ENCODE data around the gene MUS81. TPM values are rescaled to one million over a fixed set of nuclear protein-coding genes. Genes with fewer than 3 reads are reported as not detected.
A peak's percentile ranks its signal among the peaks of the same experiment; 100 is the strongest.

Gene MUS81
- total and polyA plus RNA-seq, 2 of the 13 experiments (the other 11 are each of a cell fraction or from before 2014, with no cell fraction given): 25.6 to 30.2 TPM

DNA sequence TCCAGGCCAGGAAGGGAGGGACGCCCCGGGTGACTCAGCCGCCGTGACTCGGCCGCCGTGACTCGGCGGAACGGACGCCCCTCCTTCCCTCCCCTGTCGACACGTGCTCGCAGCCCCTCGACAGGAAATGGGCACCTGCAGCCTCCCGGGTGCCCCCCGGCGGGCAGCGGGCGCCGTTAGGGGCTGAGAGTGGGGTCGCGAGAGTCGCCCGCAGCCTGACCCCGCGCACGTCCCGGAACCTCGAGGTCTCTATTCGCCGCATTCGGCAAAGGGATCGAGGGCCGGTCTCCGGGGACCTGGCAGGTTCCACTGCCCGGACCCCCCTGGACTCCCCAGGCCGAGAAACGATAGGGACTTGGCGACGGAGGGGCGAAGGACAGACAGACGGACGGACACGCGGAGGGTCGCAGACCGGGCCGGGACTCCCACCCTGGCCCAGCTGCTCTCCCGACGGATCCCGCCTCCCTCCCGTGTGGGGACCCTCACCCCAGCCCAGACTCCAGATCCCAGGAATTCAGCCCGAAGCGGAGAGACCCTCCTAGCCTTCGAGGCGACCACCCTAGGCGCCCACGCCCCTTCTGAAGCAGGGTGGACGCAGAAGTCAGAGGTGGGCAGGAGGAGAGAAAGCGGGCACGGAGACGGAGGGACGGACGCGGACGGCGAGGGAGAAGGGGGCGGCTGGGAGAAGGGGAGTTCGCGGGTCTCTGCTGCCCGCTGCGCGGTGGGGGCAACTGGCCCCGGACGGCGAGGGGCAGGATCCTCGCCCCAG, 39.3 kb downstream of the MUS81 start (continued):
- TF ChIP-seq, protein P1, sequence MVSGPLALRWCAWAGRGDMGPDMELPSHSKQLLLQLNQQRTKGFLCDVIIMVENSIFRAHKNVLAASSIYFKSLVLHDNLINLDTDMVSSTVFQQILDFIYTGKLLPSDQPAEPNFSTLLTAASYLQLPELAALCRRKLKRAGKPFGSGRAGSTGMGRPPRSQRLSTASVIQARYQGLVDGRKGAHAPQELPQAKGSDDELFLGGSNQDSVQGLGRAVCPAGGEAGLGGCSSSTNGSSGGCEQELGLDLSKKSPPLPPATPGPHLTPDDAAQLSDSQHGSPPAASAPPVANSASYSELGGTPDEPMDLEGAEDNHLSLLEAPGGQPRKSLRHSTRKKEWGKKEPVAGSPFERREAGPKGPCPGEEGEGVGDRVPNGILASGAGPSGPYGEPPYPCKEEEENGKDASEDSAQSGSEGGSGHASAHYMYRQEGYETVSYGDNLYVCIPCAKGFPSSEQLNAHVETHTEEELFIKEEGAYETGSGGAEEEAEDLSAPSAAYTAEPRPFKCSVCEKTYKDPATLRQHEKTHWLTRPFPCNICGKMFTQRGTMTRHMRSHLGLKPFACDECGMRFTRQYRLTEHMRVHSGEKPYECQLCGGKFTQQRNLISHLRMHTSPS (CRISPR knock-in tag; IDR thresholded peaks at IDR 0.05; ENCODE audit: low read depth): peak; percentile 70; the same call in 1 of the 2 replicates
- TF ChIP-seq ZC3H13 (CRISPR knock-in tag; IDR thresholded peaks at IDR 0.05): peak; percentile 89; the same call in 1 of the 2 replicates
- no peak for TF ChIP-seq ZNF17 (CRISPR knock-in tag; IDR thresholded peaks at IDR 0.05)
- TF ChIP-seq, protein P2, sequence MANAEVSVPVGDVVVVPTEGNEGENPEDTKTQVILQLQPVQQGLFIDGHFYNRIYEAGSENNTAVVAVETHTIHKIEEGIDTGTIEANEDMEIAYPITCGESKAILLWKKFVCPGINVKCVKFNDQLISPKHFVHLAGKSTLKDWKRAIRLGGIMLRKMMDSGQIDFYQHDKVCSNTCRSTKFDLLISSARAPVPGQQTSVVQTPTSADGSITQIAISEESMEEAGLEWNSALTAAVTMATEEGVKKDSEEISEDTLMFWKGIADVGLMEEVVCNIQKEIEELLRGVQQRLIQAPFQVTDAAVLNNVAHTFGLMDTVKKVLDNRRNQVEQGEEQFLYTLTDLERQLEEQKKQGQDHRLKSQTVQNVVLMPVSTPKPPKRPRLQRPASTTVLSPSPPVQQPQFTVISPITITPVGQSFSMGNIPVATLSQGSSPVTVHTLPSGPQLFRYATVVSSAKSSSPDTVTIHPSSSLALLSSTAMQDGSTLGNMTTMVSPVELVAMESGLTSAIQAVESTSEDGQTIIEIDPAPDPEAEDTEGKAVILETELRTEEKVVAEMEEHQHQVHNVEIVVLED (CRISPR knock-in tag; IDR thresholded peaks at IDR 0.05; ENCODE audit: borderline replicate concordance): peak; percentile 60; the same call in 1 of the 2 replicates
- TF ChIP-seq, protein P3, sequence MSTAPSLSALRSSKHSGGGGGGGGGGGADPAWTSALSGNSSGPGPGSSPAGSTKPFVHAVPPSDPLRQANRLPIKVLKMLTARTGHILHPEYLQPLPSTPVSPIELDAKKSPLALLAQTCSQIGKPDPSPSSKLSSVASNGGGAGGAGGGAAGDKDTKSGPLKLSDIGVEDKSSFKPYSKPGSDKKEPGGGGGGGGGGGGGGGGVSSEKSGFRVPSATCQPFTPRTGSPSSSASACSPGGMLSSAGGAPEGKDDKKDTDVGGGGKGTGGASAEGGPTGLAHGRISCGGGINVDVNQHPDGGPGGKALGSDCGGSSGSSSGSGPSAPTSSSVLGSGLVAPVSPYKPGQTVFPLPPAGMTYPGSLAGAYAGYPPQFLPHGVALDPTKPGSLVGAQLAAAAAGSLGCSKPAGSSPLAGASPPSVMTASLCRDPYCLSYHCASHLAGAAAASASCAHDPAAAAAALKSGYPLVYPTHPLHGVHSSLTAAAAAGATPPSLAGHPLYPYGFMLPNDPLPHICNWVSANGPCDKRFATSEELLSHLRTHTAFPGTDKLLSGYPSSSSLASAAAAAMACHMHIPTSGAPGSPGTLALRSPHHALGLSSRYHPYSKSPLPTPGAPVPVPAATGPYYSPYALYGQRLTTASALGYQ (CRISPR knock-in tag; IDR thresholded peaks at IDR 0.05): no peak
- TF ChIP-seq, protein P4, sequence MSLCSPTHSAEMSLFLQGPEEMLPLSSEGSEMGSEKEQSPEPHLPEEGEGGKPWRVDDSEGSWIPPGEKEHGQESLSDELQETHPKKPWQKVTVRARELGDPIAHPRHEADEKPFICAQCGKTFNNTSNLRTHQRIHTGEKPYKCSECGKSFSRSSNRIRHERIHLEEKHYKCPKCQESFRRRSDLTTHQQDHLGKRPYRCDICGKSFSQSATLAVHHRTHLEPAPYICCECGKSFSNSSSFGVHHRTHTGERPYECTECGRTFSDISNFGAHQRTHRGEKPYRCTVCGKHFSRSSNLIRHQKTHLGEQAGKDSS (CRISPR knock-in tag; IDR thresholded peaks at IDR 0.05; ENCODE audit: borderline replicate concordance, low read depth): no peak
- peak; percentile 56; the same call in 1 of the 2 replicates for TF ChIP-seq ZNF543 (CRISPR knock-in tag; IDR thresholded peaks at IDR 0.05)
- no peak for TF ChIP-seq ZNF562 (CRISPR knock-in tag; IDR thresholded peaks at IDR 0.05; ENCODE audit: borderline replicate concordance)
- TF ChIP-seq NFYC (CRISPR knock-in tag; IDR thresholded peaks at IDR 0.05): no peak
- no peak for TF ChIP-seq ZNF441 (CRISPR knock-in tag; IDR thresholded peaks at IDR 0.05; ENCODE audit: borderline replicate concordance)
- peak; percentile 64 for TF ChIP-seq TBX2 (CRISPR knock-in tag; IDR thresholded peaks at IDR 0.05; ENCODE audit: borderline replicate concordance)
- TF ChIP-seq PHB2 (IDR thresholded peaks at IDR 0.05; ENCODE audit: partially characterized antibody): no peak
- TF ChIP-seq RFXANK (CRISPR knock-in tag; IDR thresholded peaks at IDR 0.05): no peak
- TF ChIP-seq RXRB (CRISPR knock-in tag; IDR thresholded peaks at IDR 0.05; ENCODE audit: borderline replicate concordance): peak; percentile 42; the same call in 1 of the 2 replicates
- no peak for TF ChIP-seq TEAD2 (CRISPR knock-in tag; IDR thresholded peaks at IDR 0.05)
- TF ChIP-seq, protein P5, sequence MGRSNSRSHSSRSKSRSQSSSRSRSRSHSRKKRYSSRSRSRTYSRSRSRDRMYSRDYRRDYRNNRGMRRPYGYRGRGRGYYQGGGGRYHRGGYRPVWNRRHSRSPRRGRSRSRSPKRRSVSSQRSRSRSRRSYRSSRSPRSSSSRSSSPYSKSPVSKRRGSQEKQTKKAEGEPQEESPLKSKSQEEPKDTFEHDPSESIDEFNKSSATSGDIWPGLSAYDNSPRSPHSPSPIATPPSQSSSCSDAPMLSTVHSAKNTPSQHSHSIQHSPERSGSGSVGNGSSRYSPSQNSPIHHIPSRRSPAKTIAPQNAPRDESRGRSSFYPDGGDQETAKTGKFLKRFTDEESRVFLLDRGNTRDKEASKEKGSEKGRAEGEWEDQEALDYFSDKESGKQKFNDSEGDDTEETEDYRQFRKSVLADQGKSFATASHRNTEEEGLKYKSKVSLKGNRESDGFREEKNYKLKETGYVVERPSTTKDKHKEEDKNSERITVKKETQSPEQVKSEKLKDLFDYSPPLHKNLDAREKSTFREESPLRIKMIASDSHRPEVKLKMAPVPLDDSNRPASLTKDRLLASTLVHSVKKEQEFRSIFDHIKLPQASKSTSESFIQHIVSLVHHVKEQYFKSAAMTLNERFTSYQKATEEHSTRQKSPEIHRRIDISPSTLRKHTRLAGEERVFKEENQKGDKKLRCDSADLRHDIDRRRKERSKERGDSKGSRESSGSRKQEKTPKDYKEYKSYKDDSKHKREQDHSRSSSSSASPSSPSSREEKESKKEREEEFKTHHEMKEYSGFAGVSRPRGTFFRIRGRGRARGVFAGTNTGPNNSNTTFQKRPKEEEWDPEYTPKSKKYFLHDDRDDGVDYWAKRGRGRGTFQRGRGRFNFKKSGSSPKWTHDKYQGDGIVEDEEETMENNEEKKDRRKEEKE (IDR thresholded peaks at IDR 0.05): no peak
- TF ChIP-seq HNRNPK (IDR thresholded peaks at IDR 0.05; ENCODE audit: low read depth, low read length, poor library complexity, severe bottlenecking): peak; percentile 3
- no peak for TF ChIP-seq MATR3 (CRISPR knock-in tag; IDR thresholded peaks at IDR 0.05)
- TF ChIP-seq MED1 (CRISPR knock-in tag; IDR thresholded peaks at IDR 0.05): 0 out of 2 replicates have a peak, but pooled peaks have one; percentile 12
- TF ChIP-seq, protein P6, sequence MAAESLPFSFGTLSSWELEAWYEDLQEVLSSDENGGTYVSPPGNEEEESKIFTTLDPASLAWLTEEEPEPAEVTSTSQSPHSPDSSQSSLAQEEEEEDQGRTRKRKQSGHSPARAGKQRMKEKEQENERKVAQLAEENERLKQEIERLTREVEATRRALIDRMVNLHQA (CRISPR knock-in tag; IDR thresholded peaks at IDR 0.05): no peak

All from HepG2 (cell line).